ENCODE measurements around the gene RPP40. TPM values are rescaled to one million over a fixed set of nuclear protein-coding genes. Genes with fewer than 3 reads are reported as not detected.

Gene RPP40
- total and polyA plus RNA-seq, 2 of the 8 experiments (the other 6 are each of a cell fraction or from before 2014, with no cell fraction given): 7.0 to 15.7 TPM

DNA sequence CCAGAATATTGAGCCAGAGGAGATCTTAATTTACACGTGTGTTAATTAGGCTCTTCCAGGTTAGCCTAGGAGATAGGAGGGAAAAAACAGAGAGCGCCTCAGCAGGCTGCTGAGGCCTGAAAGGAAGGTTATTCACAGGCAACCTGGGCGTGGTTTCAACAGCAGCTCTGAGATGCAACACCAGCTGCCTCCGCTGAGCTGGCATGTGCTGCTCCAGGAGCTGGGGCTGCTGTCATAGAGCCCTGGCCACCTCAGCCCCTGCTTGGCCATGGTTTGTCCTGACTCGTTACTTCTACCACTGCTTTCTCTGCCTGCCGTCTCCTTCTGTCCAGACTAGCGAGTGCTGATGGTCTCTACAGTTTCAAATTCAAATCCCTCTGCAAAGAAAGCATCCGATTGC lies 32.4 kb upstream of the RPP40 start (continued):
- TF ChIP-seq, protein P1, sequence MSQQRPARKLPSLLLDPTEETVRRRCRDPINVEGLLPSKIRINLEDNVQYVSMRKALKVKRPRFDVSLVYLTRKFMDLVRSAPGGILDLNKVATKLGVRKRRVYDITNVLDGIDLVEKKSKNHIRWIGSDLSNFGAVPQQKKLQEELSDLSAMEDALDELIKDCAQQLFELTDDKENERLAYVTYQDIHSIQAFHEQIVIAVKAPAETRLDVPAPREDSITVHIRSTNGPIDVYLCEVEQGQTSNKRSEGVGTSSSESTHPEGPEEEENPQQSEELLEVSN (IDR thresholded peaks at IDR 0.05): peak; percentile 83
- peak in 1 of 2 experiments; percentile 77; a peak in 1 of 4 replicates for TF ChIP-seq SIN3A (conservative IDR thresholded peaks at IDR 0.05 in 1 of 2, IDR thresholded peaks at IDR 0.05 in 1 of 2; ENCODE audit: low read depth in 1 of 2, low read length in 2 of 2)
- peak; percentile 22 to 30; a peak in 3 of 4 replicates for TF ChIP-seq RAD21 (IDR thresholded peaks at IDR 0.05 in 1 of 2, conservative IDR thresholded peaks at IDR 0.05 in 1 of 2; ENCODE audit: low read depth in 2 of 2, low read length in 2 of 2)
- TF ChIP-seq CHD1 (IDR thresholded peaks at IDR 0.05; ENCODE audit: low read depth, low read length): no peak
